PFSK-1 (cell line): ENCODE measurements around the gene UBE2H.

Source experiments
- FOXP2 ChIP-seq: optimal IDR thresholded peaks from 2 replicates; pipeline ENCODE3; 2011; ENCODE audit warnings: borderline replicate concordance, control low read depth, inconsistent platforms; ENCODE audit not compliant: insufficient read depth; ENCODE audit errors: extremely low read length, extremely low read depth
- POLR2AphosphoS5 ChIP-seq: IDR thresholded peaks from 2 replicates; pipeline ENCODE4 v1.6.1; 2012; ENCODE audit warnings: low read depth, mild to moderate bottlenecking, control low read depth, low read length, moderate library complexity
- TAF1 ChIP-seq: IDR thresholded peaks from 2 replicates; pipeline ENCODE4 v1.6.1; 2012; ENCODE audit warnings: low read length, control low read depth, borderline replicate concordance; ENCODE audit not compliant: insufficient read depth
- TF ChIP-seq, protein P1 (sequence below), 2 experiments: IDR thresholded peaks; 2 replicates each; pipeline versions ENCODE4 v1.6.1 to v1.8.0; 2011 to 2012; ENCODE audit warnings: low read depth in 2 of 2, low read length in 2 of 2, control low read depth in 1 of 2, inconsistent platforms in 1 of 2, mild to moderate bottlenecking in 1 of 2, moderate library complexity in 1 of 2; ENCODE audit not compliant: insufficient read depth in 1 of 2

DNA sequence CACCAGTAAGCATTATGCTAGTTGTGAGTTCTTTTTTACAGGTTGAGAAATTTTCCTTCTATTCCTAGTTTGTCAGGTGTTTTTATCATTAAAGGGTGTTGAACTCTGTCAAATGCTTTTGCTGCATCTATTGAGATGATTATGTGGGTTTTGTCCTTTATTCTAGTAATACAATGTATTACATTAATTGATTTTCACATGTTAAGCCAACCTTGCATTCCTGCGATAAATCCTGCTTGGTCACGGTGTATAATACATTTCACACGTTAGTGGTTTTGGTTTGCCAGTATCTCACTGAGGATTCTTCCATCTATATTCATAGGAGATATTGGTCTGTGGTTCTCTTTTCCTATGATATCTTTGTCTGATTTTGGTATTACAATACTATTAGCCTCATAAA is 136.0 kb downstream of the UBE2H start:
- TF ChIP-seq TAF1 = no peak
- TF ChIP-seq, protein P1, sequence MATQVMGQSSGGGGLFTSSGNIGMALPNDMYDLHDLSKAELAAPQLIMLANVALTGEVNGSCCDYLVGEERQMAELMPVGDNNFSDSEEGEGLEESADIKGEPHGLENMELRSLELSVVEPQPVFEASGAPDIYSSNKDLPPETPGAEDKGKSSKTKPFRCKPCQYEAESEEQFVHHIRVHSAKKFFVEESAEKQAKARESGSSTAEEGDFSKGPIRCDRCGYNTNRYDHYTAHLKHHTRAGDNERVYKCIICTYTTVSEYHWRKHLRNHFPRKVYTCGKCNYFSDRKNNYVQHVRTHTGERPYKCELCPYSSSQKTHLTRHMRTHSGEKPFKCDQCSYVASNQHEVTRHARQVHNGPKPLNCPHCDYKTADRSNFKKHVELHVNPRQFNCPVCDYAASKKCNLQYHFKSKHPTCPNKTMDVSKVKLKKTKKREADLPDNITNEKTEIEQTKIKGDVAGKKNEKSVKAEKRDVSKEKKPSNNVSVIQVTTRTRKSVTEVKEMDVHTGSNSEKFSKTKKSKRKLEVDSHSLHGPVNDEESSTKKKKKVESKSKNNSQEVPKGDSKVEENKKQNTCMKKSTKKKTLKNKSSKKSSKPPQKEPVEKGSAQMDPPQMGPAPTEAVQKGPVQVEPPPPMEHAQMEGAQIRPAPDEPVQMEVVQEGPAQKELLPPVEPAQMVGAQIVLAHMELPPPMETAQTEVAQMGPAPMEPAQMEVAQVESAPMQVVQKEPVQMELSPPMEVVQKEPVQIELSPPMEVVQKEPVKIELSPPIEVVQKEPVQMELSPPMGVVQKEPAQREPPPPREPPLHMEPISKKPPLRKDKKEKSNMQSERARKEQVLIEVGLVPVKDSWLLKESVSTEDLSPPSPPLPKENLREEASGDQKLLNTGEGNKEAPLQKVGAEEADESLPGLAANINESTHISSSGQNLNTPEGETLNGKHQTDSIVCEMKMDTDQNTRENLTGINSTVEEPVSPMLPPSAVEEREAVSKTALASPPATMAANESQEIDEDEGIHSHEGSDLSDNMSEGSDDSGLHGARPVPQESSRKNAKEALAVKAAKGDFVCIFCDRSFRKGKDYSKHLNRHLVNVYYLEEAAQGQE (IDR thresholded peaks at IDR 0.05; ENCODE audit: insufficient read depth in 1 of 2, low read depth in 2 of 2, low read length in 2 of 2) = no peak
- no peak for TF ChIP-seq POLR2AphosphoS5
- no peak for TF ChIP-seq FOXP2
